ENCODE data around the gene MCCD1. TPM values are rescaled to one million over a fixed set of nuclear protein-coding genes. Genes with fewer than 3 reads are reported as not detected.

MCCD1 gene
- total and polyA plus RNA-seq, 2 of the 13 experiments (the other 11 are each of a cell fraction or from before 2014, with no cell fraction given) = 0.15 TPM; not detected in 1

- TF ChIP-seq NCOA5 (CRISPR knock-in tag; IDR thresholded peaks at IDR 0.05) = no peak
- TF ChIP-seq ELK4 (CRISPR knock-in tag; IDR thresholded peaks at IDR 0.05; ENCODE audit: borderline replicate concordance) = no peak
- peak; percentile 19; the same call in 1 of the 2 replicates for TF ChIP-seq ZSCAN31 (CRISPR knock-in tag; IDR thresholded peaks at IDR 0.05; ENCODE audit: low read depth)
- TF ChIP-seq REXO4 (CRISPR knock-in tag; IDR thresholded peaks at IDR 0.05; ENCODE audit: borderline replicate concordance) = no peak
- TF ChIP-seq NPAS2 (CRISPR knock-in tag; IDR thresholded peaks at IDR 0.05; ENCODE audit: borderline replicate concordance) = no peak
- peak; percentile 50; the same call in 1 of the 2 replicates for TF ChIP-seq ZBTB38 (CRISPR knock-in tag; IDR thresholded peaks at IDR 0.05)
- TF ChIP-seq ZNF747 (CRISPR knock-in tag; IDR thresholded peaks at IDR 0.05; ENCODE audit: borderline replicate concordance) = no peak; the same call in 1 of the 2 replicates
- TF ChIP-seq STAT5B (CRISPR knock-in tag; IDR thresholded peaks at IDR 0.05) = no peak
- no peak for TF ChIP-seq AKNA (CRISPR knock-in tag; IDR thresholded peaks at IDR 0.05; ENCODE audit: borderline replicate concordance)
- TF ChIP-seq TRIM24 (CRISPR knock-in tag; IDR thresholded peaks at IDR 0.05) = no peak
- no peak for TF ChIP-seq RAD21 (CRISPR knock-in tag; IDR thresholded peaks at IDR 0.05)
- TF ChIP-seq KLF9 (CRISPR knock-in tag; IDR thresholded peaks at IDR 0.05; ENCODE audit: low read depth) = no peak
- no peak for TF ChIP-seq ZMYM2 (CRISPR knock-in tag; IDR thresholded peaks at IDR 0.05)
- TF ChIP-seq STAT6 (CRISPR knock-in tag; IDR thresholded peaks at IDR 0.05; ENCODE audit: borderline replicate concordance) = no peak
- TF ChIP-seq MXI1 (IDR thresholded peaks at IDR 0.05; ENCODE audit: borderline replicate concordance, low read depth, low read length) = no peak
- no peak for TF ChIP-seq THRA (CRISPR knock-in tag; IDR thresholded peaks at IDR 0.05; ENCODE audit: borderline replicate concordance)
- 0 out of 2 replicates have a peak, but pooled peaks have one; percentile 4 for TF ChIP-seq FOXA3 (CRISPR knock-in tag; IDR thresholded peaks at IDR 0.05)
- TF ChIP-seq ZNF235 (CRISPR knock-in tag; IDR thresholded peaks at IDR 0.05; ENCODE audit: borderline replicate concordance) = peak; percentile 49; the same call in 1 of the 2 replicates
- TF ChIP-seq MIER2 (CRISPR knock-in tag; IDR thresholded peaks at IDR 0.05) = no peak
Measured at GRCh38 chr6:31497531-31498476, 31.0 kb upstream of the MCCD1 start, which contains the start of gene MICB (continued).

Measured in HepG2 (cell line).